Measurements from ENCODE around the gene PRELID1. TPM values are rescaled to one million over a fixed set of nuclear protein-coding genes. Genes with fewer than 3 reads are reported as not detected.

PRELID1 gene
- total and polyA plus RNA-seq, 7 experiments from 2014 or later, result 49.0 to 177 (median 84.5) TPM

GRCh38 chr5:177354256-177354655, 50.7 kb downstream of the PRELID1 start:
- Mint-ChIP-seq H3K27me3 (no peaks in the 10 kb centered on the region), H3K9me3 (peaks cover 0 to 14% (median 0%) of the 10 kb centered on the region in 11 donors), H3K27ac (peak overlapping the region in 6 of 9 donors; percentile 8 to 92 (median 54)), H3K4me3 (peak overlapping the region in 1 of 10 donors; percentile 30), H3K36me3 (peaks cover 0 to 24% (median 10%) of the 10 kb centered on the region in 5 donors), H3K4me1 (peaks cover 60 to 80% (median 69%) of the 10 kb centered on the region in 7 donors)
- no peak for ATAC-seq
- Histone ChIP-seq H3K27me3 (ENCODE audit: control insufficient read depth in 2 of 2, insufficient read depth in 2 of 2, low read length in 2 of 2) (no peaks in the 10 kb centered on the region), H3K4me3 (ENCODE audit: low read length) (no peak overlapping the region), H3K9me3 (ENCODE audit: control insufficient read depth in 2 of 3, low read length in 3 of 3) (no peaks in the 10 kb centered on the region), H3K36me3 (ENCODE audit: control insufficient read depth in 2 of 3, insufficient read depth in 3 of 3, low read length in 3 of 3) (peaks cover 0 to 26% (median 5%) of the 10 kb centered on the region in 3 experiments), H3K27ac (ENCODE audit: low read depth, low read length) (no peak overlapping the region), H3K4me1 (ENCODE audit: control insufficient read depth in 2 of 2, insufficient read depth in 2 of 2, low read length in 2 of 2) (peaks cover 35 to 48% of the 10 kb centered on the region in 2 donors)
- no peak for DNase-seq
- POLR2A ChIA-PET, result interaction anchor here (1.0 to 8.7 kb wide), 2 partner anchors 11 to 18 kb away, joined by 3 to 123 read pairs; no protein-coding TSS in a partner anchor
- intact Hi-C loops (cut with micrococcal nuclease), result loop anchor here (5.0 kb wide), 3 partner anchors 222 to 817 kb away; partner anchors contain the start of genes NSD1 (in 1 of the 2), RNF44 (in 1 of the 2) and ZNF346 (in 1 of the 2)
- CTCF ChIA-PET, result interaction anchor here (0.6 kb wide), 1 partner anchor 743 kb away, joined by 3 read pairs; no protein-coding TSS in a partner anchor

GRCh38 chr5:177354711-177355110, 51.1 kb downstream of the PRELID1 start:
- CTCF ChIA-PET, result interaction anchor here (0.6 to 2.1 kb wide), 3 partner anchors 11 to 743 kb away, joined by 3 to 6 read pairs (median 5); no protein-coding TSS in a partner anchor
- Histone ChIP-seq H3K9me3 (ENCODE audit: control insufficient read depth in 2 of 3, low read length in 3 of 3) (no peaks in the 10 kb centered on the region), H3K36me3 (ENCODE audit: control insufficient read depth in 2 of 3, insufficient read depth in 3 of 3, low read length in 3 of 3) (peaks cover 0 to 22% (median 5%) of the 10 kb centered on the region in 3 experiments), H3K27ac (ENCODE audit: low read depth, low read length) (no peak overlapping the region), H3K4me3 (ENCODE audit: low read length) (no peak overlapping the region), H3K4me1 (ENCODE audit: control insufficient read depth in 2 of 2, insufficient read depth in 2 of 2, low read length in 2 of 2) (peaks cover 35 to 48% of the 10 kb centered on the region in 2 donors), H3K27me3 (ENCODE audit: control insufficient read depth in 2 of 2, insufficient read depth in 2 of 2, low read length in 2 of 2) (no peaks in the 10 kb centered on the region)
- no peak for ATAC-seq
- peak overlapping the region in 5 of 10 donors; percentile 23 to 64 (median 40) for H3K4me3 Mint-ChIP-seq
- peaks cover 0 to 26% (median 8%) of the 10 kb centered on the region in 5 donors for H3K36me3 Mint-ChIP-seq
- POLR2A ChIA-PET, result interaction anchor here (1.0 to 8.7 kb wide), 2 partner anchors 10 to 17 kb away, joined by 3 to 123 read pairs; no protein-coding TSS in a partner anchor
- H3K9me3 Mint-ChIP-seq, result peaks cover 0 to 14% (median 0%) of the 10 kb centered on the region in 11 donors
- peak overlapping the region in 6 of 9 donors; percentile 12 to 92 (median 62) for H3K27ac Mint-ChIP-seq
- no peaks in the 10 kb centered on the region for H3K27me3 Mint-ChIP-seq
- DNase-seq, result no peak
- H3K4me1 Mint-ChIP-seq, result peaks cover 60 to 80% (median 69%) of the 10 kb centered on the region in 7 donors
- intact Hi-C loops (cut with micrococcal nuclease), result loop anchor here (5.0 kb wide), 4 partner anchors 222 to 817 kb away; partner anchors contain the start of genes NSD1 (in 1 of the 2), RNF44 (in 1 of the 2), TMED9 (in 1 of the 2) and ZNF346 (in 1 of the 2)

GRCh38 chr5:177355162-177355867, 51.7 kb downstream of the PRELID1 start:
- CTCF ChIA-PET, result interaction anchor here (0.6 to 2.1 kb wide), 5 partner anchors 10 to 121 kb away, joined by 3 to 7 read pairs (median 5); no protein-coding TSS in a partner anchor
- POLR2A ChIA-PET, result interaction anchor here (1.0 to 8.7 kb wide), 7 partner anchors 10 to 98 kb away, joined by 3 to 123 read pairs (median 4); no protein-coding TSS in a partner anchor
- Histone ChIP-seq H3K27ac (ENCODE audit: low read depth, low read length) (no peak overlapping the region), H3K4me1 (ENCODE audit: control insufficient read depth in 2 of 2, insufficient read depth in 2 of 2, low read length in 2 of 2) (peaks cover 35 to 48% of the 10 kb centered on the region in 2 donors), H3K27me3 (ENCODE audit: control insufficient read depth in 2 of 2, insufficient read depth in 2 of 2, low read length in 2 of 2) (no peaks in the 10 kb centered on the region), H3K4me3 (ENCODE audit: low read length) (no peak overlapping the region), H3K9me3 (ENCODE audit: control insufficient read depth in 2 of 3, low read length in 3 of 3) (no peaks in the 10 kb centered on the region), H3K36me3 (ENCODE audit: control insufficient read depth in 2 of 3, insufficient read depth in 3 of 3, low read length in 3 of 3) (peaks cover 0 to 16% (median under 1%) of the 10 kb centered on the region in 3 experiments)
- no peak for ATAC-seq
- Mint-ChIP-seq H3K9me3 (peaks cover 0 to 14% (median 0%) of the 10 kb centered on the region in 11 donors), H3K4me3 (peak overlapping the region in 3 of 10 donors; percentile 23 to 92 (median 63)), H3K4me1 (peaks cover 60 to 80% (median 69%) of the 10 kb centered on the region in 7 donors), H3K27me3 (no peaks in the 10 kb centered on the region), H3K36me3 (peaks cover 0 to 28% (median 5%) of the 10 kb centered on the region in 5 donors), H3K27ac (peak overlapping the region in 6 of 9 donors; percentile 43 to 93 (median 84))
- intact Hi-C loops (cut with micrococcal nuclease), result loop anchor here in 1 of 2 donors (5.0 kb wide), 1 partner anchor 237 kb away; the partner anchor contains the start of gene TMED9
- no peak for DNase-seq

GRCh38 chr5:177355868-177356168, 52.2 kb downstream of the PRELID1 start:
- peak overlapping the region in 5 of 10 donors; percentile 23 to 94 (median 92) for H3K4me3 Mint-ChIP-seq

More at GRCh38 chr5:177355868-177356168, 52.2 kb downstream of the PRELID1 start:
- CTCF ChIA-PET, result interaction anchor here (0.6 to 2.1 kb wide), 5 partner anchors 10 to 102 kb away, joined by 3 to 7 read pairs (median 5); no protein-coding TSS in a partner anchor
- ATAC-seq, result no peak
- no peak for DNase-seq
- Mint-ChIP-seq H3K9me3 (peaks cover 0 to 14% (median 0%) of the 10 kb centered on the region in 11 donors), H3K36me3 (peaks cover 0 to 26% (median 5%) of the 10 kb centered on the region in 5 donors), H3K27ac (peak overlapping the region in 6 of 9 donors; percentile 25 to 95 (median 90)), H3K4me1 (peaks cover 55 to 80% (median 68%) of the 10 kb centered on the region in 7 donors), H3K27me3 (no peaks in the 10 kb centered on the region)
- Histone ChIP-seq H3K9me3 (ENCODE audit: control insufficient read depth in 2 of 3, low read length in 3 of 3) (no peaks in the 10 kb centered on the region), H3K4me1 (ENCODE audit: control insufficient read depth in 2 of 2, insufficient read depth in 2 of 2, low read length in 2 of 2) (peaks cover 32 to 46% of the 10 kb centered on the region in 2 donors), H3K27ac (ENCODE audit: low read depth, low read length) (no peak overlapping the region), H3K27me3 (ENCODE audit: control insufficient read depth in 2 of 2, insufficient read depth in 2 of 2, low read length in 2 of 2) (no peaks in the 10 kb centered on the region), H3K4me3 (ENCODE audit: low read length) (no peak overlapping the region), H3K36me3 (ENCODE audit: control insufficient read depth in 2 of 3, insufficient read depth in 3 of 3, low read length in 3 of 3) (peaks cover 0 to 16% (median 0%) of the 10 kb centered on the region in 3 experiments)
- POLR2A ChIA-PET, result interaction anchor here (1.0 to 8.7 kb wide), 6 partner anchors 9 to 97 kb away, joined by 3 to 123 read pairs (median 4); no protein-coding TSS in a partner anchor
- intact Hi-C loops (cut with micrococcal nuclease), result loop anchor here (2.0 to 5.0 kb wide), 3 partner anchors 161 to 236 kb away; partner anchors contain the start of genes DDX41 (in 1 of the 2), FAM193B (in 1 of the 2) and TMED9 (in 1 of the 2)

Other genes starting within 250 kb of the PRELID1 start
- gene FGFR4, start 216.9 kb upstream of the PRELID1 start, total RNA-seq, result 1 to 10 TPM; 1.3 to 3.6 (median 3.1) TPM
- gene FGFR4, start 216.9 kb upstream of the PRELID1 start, polyA plus RNA-seq, result under 1 TPM; 0.20 to 0.40 TPM
- 100 to 1,000 TPM; 105 to 126 (median 117) TPM for gene NSD1, start 170.0 kb upstream of the PRELID1 start, total RNA-seq
- 10 to 100 TPM; 57.0 to 65.4 TPM for gene NSD1, start 170.0 kb upstream of the PRELID1 start, polyA plus RNA-seq
- gene RAB24, start 80 bp upstream of the PRELID1 start, total RNA-seq, result 10 to 100 TPM; 18.0 to 47.5 (median 24.3) TPM
- gene RAB24, start 80 bp upstream of the PRELID1 start, polyA plus RNA-seq, result 10 to 100 TPM; 14.9 to 17.1 TPM
- gene MXD3, start 8.1 kb downstream of the PRELID1 start, total RNA-seq, result 10 to 100 TPM in 4 of 5 experiments, 1 to 10 TPM in 1; 8.8 to 39.8 (median 18.3) TPM
- under 1 TPM; 0.63 to 0.75 TPM for gene MXD3, start 8.1 kb downstream of the PRELID1 start, polyA plus RNA-seq
- 100 to 1,000 TPM in 2 of 5 experiments, 10 to 100 TPM in 3; 71.8 to 144 (median 99.7) TPM for gene LMAN2, start 47.9 kb downstream of the PRELID1 start, total RNA-seq
- gene LMAN2, start 47.9 kb downstream of the PRELID1 start, polyA plus RNA-seq, result 100 to 1,000 TPM; 194 to 202 TPM
- gene RGS14, start 54.1 kb downstream of the PRELID1 start, total RNA-seq, result 100 to 1,000 TPM in 3 of 5 experiments, 10 to 100 TPM in 2; 68.4 to 196 (median 112) TPM
- gene RGS14, start 54.1 kb downstream of the PRELID1 start, polyA plus RNA-seq, result 100 to 1,000 TPM in 1 of 2 donors, 10 to 100 TPM in 1; 32.9 to 100 TPM
- under 1 TPM in 2 of 5 experiments, not detected in 3; 0.27 to 0.29 TPM for gene SLC34A1, start 80.6 kb downstream of the PRELID1 start, total RNA-seq
- not detected for gene SLC34A1, start 80.6 kb downstream of the PRELID1 start, polyA plus RNA-seq
- not detected for gene PFN3, start 96.9 kb downstream of the PRELID1 start, total RNA-seq
- gene PFN3, start 96.9 kb downstream of the PRELID1 start, polyA plus RNA-seq, result not detected
- 1 to 10 TPM in 1 of 5 experiments, under 1 TPM in 2, not detected in 2; 0.16 to 2.1 (median 0.34) TPM for gene F12, start 105.8 kb downstream of the PRELID1 start, total RNA-seq
- under 1 TPM in 1 of 2 donors, not detected in 1; 0.64 TPM for gene F12, start 105.8 kb downstream of the PRELID1 start, polyA plus RNA-seq
- gene GRK6, start 122.9 kb downstream of the PRELID1 start, total RNA-seq, result 100 to 1,000 TPM; 161 to 246 (median 200) TPM
- 100 to 1,000 TPM in 1 of 2 donors, 10 to 100 TPM in 1; 78.8 to 202 TPM for gene GRK6, start 122.9 kb downstream of the PRELID1 start, polyA plus RNA-seq
- 10 to 100 TPM in 2 of 5 experiments, 1 to 10 TPM in 3; 6.4 to 31.8 (median 6.8) TPM for gene PRR7, start 143.0 kb downstream of the PRELID1 start, total RNA-seq
- gene PRR7, start 143.0 kb downstream of the PRELID1 start, polyA plus RNA-seq, result 10 to 100 TPM; 11.7 to 19.4 TPM
- 1 to 10 TPM; 1.2 to 8.8 (median 5.7) TPM for gene DBN1, start 169.8 kb downstream of the PRELID1 start, total RNA-seq
- gene DBN1, start 169.8 kb downstream of the PRELID1 start, polyA plus RNA-seq, result 1 to 10 TPM in 1 of 2 donors, under 1 TPM in 1; 0.64 to 2.2 TPM
- gene PDLIM7, start 193.8 kb downstream of the PRELID1 start, total RNA-seq, result 10 to 100 TPM in 3 of 5 experiments, 1 to 10 TPM in 2; 4.1 to 63.2 (median 11.9) TPM
- gene PDLIM7, start 193.8 kb downstream of the PRELID1 start, polyA plus RNA-seq, result 1 to 10 TPM; 2.7 to 4.5 TPM
- gene DOK3, start 206.0 kb downstream of the PRELID1 start, total RNA-seq, result 10 to 100 TPM in 1 of 5 experiments, 1 to 10 TPM in 4; 2.4 to 67.1 (median 6.0) TPM
- gene DOK3, start 206.0 kb downstream of the PRELID1 start, polyA plus RNA-seq, result under 1 TPM; 0.09 to 0.25 TPM
- 100 to 1,000 TPM in 1 of 5 experiments, 10 to 100 TPM in 4; 65.8 to 126 (median 76.1) TPM for gene DDX41, start 213.2 kb downstream of the PRELID1 start, total RNA-seq
- 10 to 100 TPM; 39.2 to 54.6 TPM for gene DDX41, start 213.2 kb downstream of the PRELID1 start, polyA plus RNA-seq